Neural crest cell (in vitro differentiated cells): ENCODE measurements around the gene PMVK. TPM values are rescaled to one million over a fixed set of nuclear protein-coding genes. Genes with fewer than 3 reads are reported as not detected.

Experiments used
- DNase-seq: peaks from one replicate; pipeline ENCODE4 v3.0.0; 2021; ENCODE audit warnings: low read depth, mixed read lengths, low spot score
- H3K27ac Mint-ChIP-seq: one replicate; pipeline ENCODE4 v1.8.0; 2021; ENCODE audit warnings: mild to moderate bottlenecking, mixed read lengths; ENCODE audit not compliant: unreplicated experiment
- H3K27me3 Mint-ChIP-seq: 2 replicates; pipeline ENCODE4 v1.8.0; 2021; ENCODE audit warnings: low read depth, mild to moderate bottlenecking, mixed read lengths
- H3K36me3 Mint-ChIP-seq: 2 replicates; pipeline ENCODE4 v1.8.0; 2021; ENCODE audit warnings: low read depth, mild to moderate bottlenecking, mixed read lengths
- H3K4me1 Mint-ChIP-seq: 2 replicates; pipeline ENCODE4 v1.8.0; 2021; ENCODE audit warnings: mixed read lengths
- H3K4me3 Mint-ChIP-seq: one replicate; pipeline ENCODE4 v1.8.0; 2021; ENCODE audit warnings: mild to moderate bottlenecking, mixed read lengths
- H3K9me3 Mint-ChIP-seq: 2 replicates; pipeline ENCODE4 v1.8.0; 2021; ENCODE audit warnings: mixed read lengths
- CTCF ChIP-seq: fragments of 200-600 bp; sonication (generic); conservative IDR thresholded peaks from 2 replicates; pipeline ENCODE4 v1.5.0; 2021; ENCODE audit warnings: antibody characterized with exemption, mild to moderate bottlenecking
- total RNA-seq: library from RNA; stranded (reverse); gene quantifications from 2 replicates; pipeline ENCODE4 v1.2.1, GENCODE V29; 2021

The PMVK gene
- total RNA-seq, 1 donor from 2014 or later = 37.0 TPM

- H3K9me3 Mint-ChIP-seq = no peaks in the 10 kb centered on the region
- H3K27ac Mint-ChIP-seq = peak overlapping the region; percentile 63
- peak overlapping the region; percentile 86 for H3K4me3 Mint-ChIP-seq
- H3K4me1 Mint-ChIP-seq = peaks cover 41% of the 10 kb centered on the region
- TF ChIP-seq CTCF = no peak
- H3K27me3 Mint-ChIP-seq = no peaks in the 10 kb centered on the region
- H3K36me3 Mint-ChIP-seq = no peaks in the 10 kb centered on the region
- DNase-seq = no peak
Observed at GRCh38 chr1:154969246-154969645, 32.7 kb upstream of the PMVK start.

- Mint-ChIP-seq H3K4me1 (peaks cover 41% of the 10 kb centered on the region), H3K27ac (peak overlapping the region; percentile 63), H3K9me3 (no peaks in the 10 kb centered on the region), H3K27me3 (no peaks in the 10 kb centered on the region), H3K36me3 (peaks cover 3% of the 10 kb centered on the region), H3K4me3 (peak overlapping the region; percentile 86)
- TF ChIP-seq CTCF = no peak
- DNase-seq = no peak
Observed at GRCh38 chr1:154968731-154969130, 32.2 kb upstream of the PMVK start.

GRCh38 chr1:154967331-154967950 lies 30.9 kb upstream of the PMVK start:
- no peaks in the 10 kb centered on the region for H3K9me3 Mint-ChIP-seq
- peaks cover 5% of the 10 kb centered on the region for H3K36me3 Mint-ChIP-seq
- H3K4me3 Mint-ChIP-seq = peak overlapping the region; percentile 62
- DNase-seq = no peak
- H3K4me1 Mint-ChIP-seq = peaks cover 44% of the 10 kb centered on the region
- no peaks in the 10 kb centered on the region for H3K27me3 Mint-ChIP-seq
- no peak for TF ChIP-seq CTCF
- no peak overlapping the region for H3K27ac Mint-ChIP-seq

GRCh38 chr1:154966111-154966510 lies 29.6 kb upstream of the PMVK start:
- DNase-seq = no peak
- no peak overlapping the region for H3K27ac Mint-ChIP-seq
- TF ChIP-seq CTCF = no peak
- H3K27me3 Mint-ChIP-seq = no peaks in the 10 kb centered on the region
- H3K4me3 Mint-ChIP-seq = peak overlapping the region; percentile 34
- H3K9me3 Mint-ChIP-seq = no peaks in the 10 kb centered on the region
- peaks cover 8% of the 10 kb centered on the region for H3K36me3 Mint-ChIP-seq
- H3K4me1 Mint-ChIP-seq = peaks cover 39% of the 10 kb centered on the region

- no peak for DNase-seq
- Mint-ChIP-seq H3K36me3 (peaks cover 8% of the 10 kb centered on the region), H3K4me3 (peak overlapping the region; percentile 41), H3K27ac (no peak overlapping the region), H3K4me1 (peaks cover 37% of the 10 kb centered on the region), H3K27me3 (no peaks in the 10 kb centered on the region), H3K9me3 (no peaks in the 10 kb centered on the region)
- no peak for TF ChIP-seq CTCF
Observed at GRCh38 chr1:154964359-154964758, 27.8 kb upstream of the PMVK start.
